Bronchial epithelial cell (primary cell): ENCODE data around the gene ST8SIA3. TPM values are rescaled to one million over a fixed set of nuclear protein-coding genes. Genes with fewer than 3 reads are reported as not detected.
A peak's percentile ranks its signal among the peaks of the same experiment; 100 is the strongest.

Experiments used
- DNase-seq: peaks from one replicate; pipeline ENCODE4 v3.0.0-alpha.2; 2010; ENCODE audit warnings: low read depth
- FAIRE-seq: peaks from 2 replicates; lab custom pipeline; 2011; peaks lifted over from hg19 to GRCh38; lab: Jason Lieb, UNC
- H3K27me3 ChIP-seq: 2 replicates; pipeline ENCODE4 v1.5.1; 2011; ENCODE audit warnings: low read length; ENCODE audit not compliant: control insufficient read depth, insufficient read depth
- H3K36me3 ChIP-seq: 2 replicates; pipeline ENCODE4 v1.5.1; 2011; ENCODE audit warnings: low read length; ENCODE audit not compliant: control insufficient read depth, insufficient read depth
- H3K4me3 ChIP-seq: 2 replicates; pipeline ENCODE4 v1.5.1; 2011; ENCODE audit warnings: mild to moderate bottlenecking, low read depth, low read length, control low read depth
- total RNA-seq: library from RNA; depleted of rRNA; stranded (reverse); fragments of >200 nt; gene quantifications from 2 replicates; pipeline ENCODE4 v1.2.1, GENCODE V29; 2014
- TF ChIP-seq, protein P1 (sequence below): IDR thresholded peaks from 2 replicates; pipeline ENCODE4 v1.5.1; 2011; ENCODE audit warnings: mild to moderate bottlenecking, moderate library complexity, low read length, control low read depth, inconsistent platforms; ENCODE audit not compliant: insufficient read depth, severe bottlenecking

Gene ST8SIA3
- total RNA-seq, 1 donor from 2014 or later, result not detected

- H3K27me3 ChIP-seq, result no peaks in the 10 kb centered on the region
- no peak for FAIRE-seq
- no peak overlapping the region for H3K4me3 ChIP-seq
- peak; percentile 55 for DNase-seq
- TF ChIP-seq, protein P1, sequence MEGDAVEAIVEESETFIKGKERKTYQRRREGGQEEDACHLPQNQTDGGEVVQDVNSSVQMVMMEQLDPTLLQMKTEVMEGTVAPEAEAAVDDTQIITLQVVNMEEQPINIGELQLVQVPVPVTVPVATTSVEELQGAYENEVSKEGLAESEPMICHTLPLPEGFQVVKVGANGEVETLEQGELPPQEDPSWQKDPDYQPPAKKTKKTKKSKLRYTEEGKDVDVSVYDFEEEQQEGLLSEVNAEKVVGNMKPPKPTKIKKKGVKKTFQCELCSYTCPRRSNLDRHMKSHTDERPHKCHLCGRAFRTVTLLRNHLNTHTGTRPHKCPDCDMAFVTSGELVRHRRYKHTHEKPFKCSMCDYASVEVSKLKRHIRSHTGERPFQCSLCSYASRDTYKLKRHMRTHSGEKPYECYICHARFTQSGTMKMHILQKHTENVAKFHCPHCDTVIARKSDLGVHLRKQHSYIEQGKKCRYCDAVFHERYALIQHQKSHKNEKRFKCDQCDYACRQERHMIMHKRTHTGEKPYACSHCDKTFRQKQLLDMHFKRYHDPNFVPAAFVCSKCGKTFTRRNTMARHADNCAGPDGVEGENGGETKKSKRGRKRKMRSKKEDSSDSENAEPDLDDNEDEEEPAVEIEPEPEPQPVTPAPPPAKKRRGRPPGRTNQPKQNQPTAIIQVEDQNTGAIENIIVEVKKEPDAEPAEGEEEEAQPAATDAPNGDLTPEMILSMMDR, result no peak
- no peaks in the 10 kb centered on the region for H3K36me3 ChIP-seq
Observed at GRCh38 chr18:57397440-57398132, 45.2 kb downstream of the ST8SIA3 start.

DNA sequence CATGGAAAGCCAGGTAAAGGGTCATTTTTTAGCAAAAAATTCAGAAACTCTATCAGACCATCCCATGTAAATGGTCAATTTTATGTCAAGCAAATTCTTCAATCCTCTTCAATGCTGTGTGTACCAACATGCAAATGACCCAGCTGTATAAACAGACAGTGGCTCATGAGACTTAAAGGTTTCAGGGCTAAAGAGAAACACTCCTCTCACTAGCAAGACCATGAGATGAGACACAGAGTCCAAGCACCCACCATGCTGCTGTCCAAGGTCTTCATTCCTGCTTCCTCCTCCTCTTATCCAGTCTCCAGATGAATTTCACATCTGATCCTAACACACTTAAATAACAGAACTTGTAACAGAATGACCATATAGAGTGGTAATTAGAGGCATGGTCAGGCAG is 52.0 kb downstream of the ST8SIA3 start:
- Histone ChIP-seq H3K4me3 (no peak overlapping the region), H3K27me3 (no peaks in the 10 kb centered on the region), H3K36me3 (no peaks in the 10 kb centered on the region)
- FAIRE-seq (no peak), DNase-seq (no peak)
- TF ChIP-seq, protein P1, result no peak

DNA sequence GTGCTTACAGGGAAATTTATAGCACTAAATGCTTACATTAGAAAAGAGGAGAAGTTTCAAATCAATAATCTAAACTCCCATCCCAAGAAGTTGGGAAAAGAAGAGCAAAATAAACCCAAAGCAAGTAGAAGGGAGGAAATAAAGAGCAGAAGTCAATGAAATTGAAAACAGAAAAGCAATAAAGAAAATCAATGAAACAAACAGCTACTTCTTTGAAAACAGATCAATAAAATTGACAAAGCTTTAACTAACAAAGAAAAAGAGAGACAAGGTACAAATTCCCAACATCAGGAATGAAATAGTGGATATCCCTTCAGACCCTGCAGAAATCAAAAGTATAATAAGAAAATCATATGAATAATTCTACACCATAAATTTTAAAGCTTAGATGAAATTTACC is 57.3 kb downstream of the ST8SIA3 start:
- DNase-seq, result no peak
- Histone ChIP-seq H3K27me3 (no peaks in the 10 kb centered on the region), H3K36me3 (no peaks in the 10 kb centered on the region), H3K4me3 (no peak overlapping the region)
- no peak for FAIRE-seq
- TF ChIP-seq, protein P1, result no peak

DNA sequence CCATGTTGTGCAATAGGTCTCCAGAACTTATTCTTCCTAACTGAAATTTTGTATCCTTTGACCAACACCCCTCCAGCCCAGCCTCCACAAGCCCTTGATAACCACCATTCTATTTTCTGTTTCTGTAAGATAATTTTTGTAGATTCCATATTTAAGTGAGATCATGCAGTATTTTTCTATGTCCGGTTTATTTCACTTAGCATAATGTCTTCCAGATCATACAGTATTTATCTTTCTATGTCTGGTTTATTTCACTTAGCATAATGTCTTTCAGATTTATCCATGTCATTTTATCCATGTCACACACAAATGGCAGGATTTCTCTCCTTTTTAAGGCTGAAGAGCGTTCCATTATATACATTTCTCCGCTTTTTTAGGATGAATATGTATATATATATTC is 58.4 kb downstream of the ST8SIA3 start:
- DNase-seq, result no peak
- TF ChIP-seq, protein P1, result no peak
- no peaks in the 10 kb centered on the region for H3K27me3 ChIP-seq
- no peak overlapping the region for H3K4me3 ChIP-seq
- FAIRE-seq, result no peak
- H3K36me3 ChIP-seq, result no peaks in the 10 kb centered on the region

DNA sequence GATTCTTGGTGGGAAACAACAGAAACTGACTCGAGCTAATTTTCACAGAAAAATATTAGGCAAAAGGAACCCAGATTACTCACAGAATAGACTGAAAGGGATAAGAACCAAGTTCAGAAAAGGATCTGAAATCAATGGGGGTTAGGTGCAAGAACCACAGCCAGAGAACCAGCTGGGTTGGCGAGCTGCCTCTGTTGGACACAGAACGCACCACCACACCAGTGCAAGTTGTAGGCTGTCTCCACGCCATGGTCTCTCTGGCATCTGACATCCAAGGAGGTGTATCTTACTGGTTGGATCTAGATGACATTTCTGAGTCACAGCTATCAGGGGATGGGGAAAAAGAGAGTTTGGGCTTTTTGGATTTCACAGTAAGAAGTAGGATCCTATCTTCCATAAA is 64.2 kb downstream of the ST8SIA3 start:
- TF ChIP-seq, protein P1, result no peak
- no peaks in the 10 kb centered on the region for H3K36me3 ChIP-seq
- DNase-seq (no peak), FAIRE-seq (no peak)
- no peaks in the 10 kb centered on the region for H3K27me3 ChIP-seq
- H3K4me3 ChIP-seq, result no peak overlapping the region

Other genes with a start within 250 kb of the ST8SIA3 start
- not detected in 2 replicates for gene BOD1L2, start 205.5 kb upstream of the ST8SIA3 start, total RNA-seq
- gene ONECUT2, start 82.8 kb downstream of the ST8SIA3 start, total RNA-seq, result under 0.01 TPM in 2 replicates
- 19.2 and 30.2 TPM in 2 replicates for gene FECH, start 234.1 kb downstream of the ST8SIA3 start, total RNA-seq